NCI-H2227 (cell line): ENCODE data around the gene MDFI.

Experiments used
- DNase-seq: peaks from one replicate; lab custom pipeline; 2025; ENCODE audit not compliant: unreplicated experiment; lab: John Stamatoyannopoulos, UW

Gene MDFI

DNA sequence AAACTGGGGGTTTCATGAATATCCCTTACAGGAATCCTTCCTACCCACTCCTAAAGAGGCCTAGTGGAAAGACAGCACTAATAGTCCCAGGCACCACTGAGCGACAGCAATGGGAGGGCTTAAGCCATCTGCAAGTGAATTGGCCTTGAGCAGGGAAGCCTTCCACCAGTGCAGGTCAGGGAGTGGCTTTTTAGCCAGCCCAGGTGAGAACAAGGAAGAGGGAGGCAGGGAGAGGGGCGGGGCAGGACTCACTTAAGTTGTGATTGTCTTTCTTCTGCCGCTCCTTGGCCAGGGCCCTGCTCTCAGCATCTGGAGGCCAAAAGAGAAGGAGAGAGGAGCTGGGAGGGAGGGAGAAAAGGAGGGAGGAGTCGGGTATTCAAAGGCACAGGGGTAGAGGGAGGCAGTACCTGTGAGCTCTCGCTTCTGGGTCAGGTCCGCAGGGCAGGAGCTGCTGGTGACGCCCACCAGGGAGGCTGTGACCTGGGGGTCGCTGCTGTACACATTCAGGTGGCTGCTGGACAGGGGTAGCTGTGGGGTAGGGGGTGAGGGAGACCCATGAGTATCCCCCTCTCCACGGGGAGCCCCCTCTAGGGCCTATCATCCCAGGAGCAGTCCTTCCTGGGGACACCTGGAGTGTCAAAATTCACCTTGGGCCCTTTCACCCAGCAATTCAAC, 49.4 kb downstream of the MDFI start:
- DNase-seq, result no peak

GRCh38 chr6:41688256-41688965, 50.1 kb downstream of the MDFI start:
- no peak for DNase-seq

- DNase-seq, result no peak
Observed at GRCh38 chr6:41689171-41690008, 51.1 kb downstream of the MDFI start.

DNA sequence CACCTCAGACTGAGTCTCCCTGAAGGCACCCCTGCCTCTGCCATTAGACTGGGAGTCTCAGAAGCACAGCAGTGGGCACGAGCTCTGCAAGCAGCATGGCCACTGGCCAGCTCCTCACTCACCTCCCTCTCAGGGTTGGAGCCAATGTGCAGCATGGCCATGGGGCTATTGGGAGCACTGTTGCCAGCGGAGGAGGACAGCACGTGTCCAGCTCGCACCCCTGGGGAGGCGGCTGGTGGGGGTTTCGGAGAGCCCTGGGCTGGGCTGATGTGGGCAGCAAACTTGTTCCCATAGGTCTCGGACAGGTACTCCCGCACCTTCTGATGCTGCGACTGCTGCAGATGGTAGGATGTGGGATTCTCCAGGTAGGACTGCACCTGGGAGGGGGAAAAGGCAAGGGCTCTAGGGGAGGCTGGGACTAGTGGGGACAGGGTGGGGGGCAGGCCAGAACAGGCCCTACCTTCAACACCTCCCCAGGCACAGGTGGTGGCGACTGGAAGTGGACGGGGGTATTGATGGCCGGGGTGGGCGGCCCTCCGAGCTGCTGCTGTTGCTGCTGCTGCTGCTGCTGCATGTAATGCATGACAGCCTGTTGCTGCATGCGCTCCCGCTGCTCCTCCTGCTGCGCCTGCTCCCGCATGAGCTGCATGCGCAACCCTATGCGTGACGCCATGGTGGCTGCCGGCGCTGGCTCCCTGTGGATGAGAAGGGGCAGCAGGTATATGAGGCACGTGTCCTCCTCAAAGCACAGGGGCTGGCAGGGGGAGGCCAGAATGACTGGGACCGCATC, 52.5 kb downstream of the MDFI start:
- DNase-seq, result no peak

DNA sequence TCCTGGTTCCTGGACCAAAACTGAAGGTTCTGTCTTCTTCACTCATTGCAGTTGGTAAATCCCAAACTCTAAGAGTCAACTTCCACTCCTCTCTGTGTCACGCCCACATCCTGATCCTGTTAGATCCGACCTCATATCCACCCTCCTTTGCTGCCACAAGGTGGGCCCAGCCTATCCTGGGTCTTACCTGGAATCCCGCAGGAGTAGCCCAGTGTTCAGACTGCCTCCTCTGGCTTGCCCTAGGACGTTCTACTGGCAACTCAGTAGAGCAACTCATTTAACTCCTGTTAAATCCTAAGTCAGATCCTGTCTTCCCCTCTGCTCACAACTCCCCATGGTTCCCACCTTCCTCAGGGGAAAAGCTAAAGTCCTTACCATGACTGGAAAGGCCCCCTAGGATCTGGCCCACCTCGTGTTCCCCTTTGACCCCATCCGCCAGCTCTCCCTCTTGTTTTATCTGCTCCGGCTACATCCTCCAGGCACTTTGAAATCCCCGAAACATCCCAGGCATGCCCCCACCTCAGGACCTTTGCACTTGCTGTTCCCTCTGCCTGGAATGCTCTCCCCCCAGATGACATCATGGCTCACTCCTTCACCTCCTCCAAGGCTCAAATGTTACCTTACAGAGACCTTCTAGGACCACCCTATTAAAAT, 53.3 kb downstream of the MDFI start:
- DNase-seq, result no peak

GRCh38 chr6:41692080-41692675, 53.9 kb downstream of the MDFI start:
- DNase-seq, result no peak

DNA sequence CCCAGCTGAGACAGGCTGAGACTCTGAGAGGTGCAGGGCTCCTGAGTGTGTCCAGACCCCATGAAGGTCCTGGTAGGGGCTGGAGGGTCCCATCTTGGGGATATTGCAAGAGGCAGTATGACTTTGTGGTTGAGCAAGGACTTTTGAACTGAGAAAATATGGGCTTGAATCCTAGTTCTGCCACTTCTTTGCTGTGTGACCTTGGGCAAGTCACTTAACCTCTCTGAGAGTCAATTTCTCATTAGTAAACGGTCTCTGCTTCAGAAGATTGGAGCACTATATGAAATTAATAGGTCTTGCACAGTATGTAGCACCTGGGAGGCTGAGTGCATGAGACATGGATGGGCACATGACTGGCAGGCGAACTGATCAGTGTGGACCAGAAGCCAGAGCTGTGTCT, 54.5 kb downstream of the MDFI start:
- DNase-seq, result no peak

GRCh38 chr6:41693281-41694240, 55.3 kb downstream of the MDFI start:
- DNase-seq, result no peak

DNA sequence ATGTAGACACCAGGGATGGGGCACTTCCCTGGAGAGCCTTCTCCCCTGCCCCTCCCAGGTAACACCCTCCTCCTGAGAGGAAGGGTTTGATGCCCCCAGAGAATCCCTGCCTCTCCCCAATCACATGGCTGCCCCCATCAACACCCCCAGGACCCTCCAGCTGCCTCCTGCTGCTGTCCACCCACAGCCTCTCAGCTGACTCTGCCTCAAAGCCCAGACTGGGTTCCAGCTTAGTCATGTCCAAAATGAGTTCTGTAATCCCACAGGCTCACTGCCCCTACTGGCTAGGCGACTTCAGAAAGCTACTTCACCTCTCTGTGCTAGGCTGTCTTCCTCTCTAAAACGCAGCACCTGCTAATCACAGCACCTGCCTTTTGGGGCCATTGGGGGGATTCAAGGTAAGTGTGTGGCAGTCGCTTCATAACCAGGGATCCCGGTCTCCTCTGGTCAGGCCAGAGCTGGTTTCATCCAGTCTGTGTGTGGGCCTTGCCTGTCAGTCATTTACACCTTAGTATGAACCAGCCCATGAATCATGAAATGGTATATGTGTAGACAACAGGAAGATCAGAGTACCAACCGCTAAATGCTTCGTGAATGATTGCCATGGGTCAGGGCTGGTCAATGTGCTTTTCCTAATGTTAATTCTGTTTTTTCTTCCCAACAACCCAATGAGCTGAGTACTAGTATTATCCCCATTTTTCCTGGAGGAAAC, 56.7 kb downstream of the MDFI start:
- DNase-seq, result no peak

GRCh38 chr6:41695825-41696224, 57.6 kb downstream of the MDFI start:
- no peak for DNase-seq

GRCh38 chr6:41696788-41697187, 58.5 kb downstream of the MDFI start:
- no peak for DNase-seq

- DNase-seq, result no peak
Observed at GRCh38 chr6:41697861-41698781, 59.9 kb downstream of the MDFI start.

DNA sequence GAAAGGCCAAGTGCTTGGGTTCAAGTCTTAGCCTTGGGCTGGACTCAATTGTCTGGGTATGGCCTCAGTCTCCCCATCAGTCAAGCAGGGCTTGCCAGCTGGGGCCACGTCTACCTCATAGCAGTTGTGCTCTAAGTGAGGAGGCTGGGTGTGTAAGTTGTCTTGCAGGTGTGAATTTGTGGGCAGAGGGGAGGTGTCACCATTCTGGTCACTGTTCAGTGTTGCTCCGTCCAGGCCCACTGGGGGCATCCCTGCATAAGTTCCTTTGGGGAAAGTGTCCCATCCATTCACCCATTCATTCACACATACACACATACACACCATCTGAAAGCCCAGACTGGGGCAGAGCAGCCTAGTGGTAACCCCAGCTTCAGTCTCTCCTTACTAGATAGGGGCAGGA, 60.8 kb downstream of the MDFI start:
- no peak for DNase-seq

- DNase-seq, result no peak
Observed at GRCh38 chr6:41700463-41701347, 62.4 kb downstream of the MDFI start.

- DNase-seq, result no peak
Observed at GRCh38 chr6:41702089-41702745, 63.9 kb downstream of the MDFI start.
